ENCODE data around the gene ACAD11.

The ACAD11 gene

DNA sequence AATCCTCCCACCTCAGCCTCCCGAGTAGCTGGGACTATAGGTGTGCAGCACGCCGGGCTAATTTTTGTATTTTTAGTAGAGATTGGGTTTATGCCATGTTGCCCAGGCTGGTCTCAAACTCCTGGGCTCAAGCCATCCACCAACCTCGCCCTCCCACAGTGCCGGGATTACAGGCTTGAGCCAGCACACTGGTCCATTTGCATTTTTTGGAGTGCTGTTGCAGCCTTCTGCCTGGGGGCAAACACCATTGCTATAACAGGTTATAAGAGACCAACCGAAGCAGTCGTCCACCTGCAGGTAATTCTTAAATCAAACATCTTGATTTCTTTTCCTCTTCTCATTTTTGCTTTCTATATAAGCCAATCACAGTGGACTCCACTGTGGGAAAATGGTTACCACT, 34.8 kb downstream of the ACAD11 start (continued):
- TF ChIP-seq, protein P1, sequence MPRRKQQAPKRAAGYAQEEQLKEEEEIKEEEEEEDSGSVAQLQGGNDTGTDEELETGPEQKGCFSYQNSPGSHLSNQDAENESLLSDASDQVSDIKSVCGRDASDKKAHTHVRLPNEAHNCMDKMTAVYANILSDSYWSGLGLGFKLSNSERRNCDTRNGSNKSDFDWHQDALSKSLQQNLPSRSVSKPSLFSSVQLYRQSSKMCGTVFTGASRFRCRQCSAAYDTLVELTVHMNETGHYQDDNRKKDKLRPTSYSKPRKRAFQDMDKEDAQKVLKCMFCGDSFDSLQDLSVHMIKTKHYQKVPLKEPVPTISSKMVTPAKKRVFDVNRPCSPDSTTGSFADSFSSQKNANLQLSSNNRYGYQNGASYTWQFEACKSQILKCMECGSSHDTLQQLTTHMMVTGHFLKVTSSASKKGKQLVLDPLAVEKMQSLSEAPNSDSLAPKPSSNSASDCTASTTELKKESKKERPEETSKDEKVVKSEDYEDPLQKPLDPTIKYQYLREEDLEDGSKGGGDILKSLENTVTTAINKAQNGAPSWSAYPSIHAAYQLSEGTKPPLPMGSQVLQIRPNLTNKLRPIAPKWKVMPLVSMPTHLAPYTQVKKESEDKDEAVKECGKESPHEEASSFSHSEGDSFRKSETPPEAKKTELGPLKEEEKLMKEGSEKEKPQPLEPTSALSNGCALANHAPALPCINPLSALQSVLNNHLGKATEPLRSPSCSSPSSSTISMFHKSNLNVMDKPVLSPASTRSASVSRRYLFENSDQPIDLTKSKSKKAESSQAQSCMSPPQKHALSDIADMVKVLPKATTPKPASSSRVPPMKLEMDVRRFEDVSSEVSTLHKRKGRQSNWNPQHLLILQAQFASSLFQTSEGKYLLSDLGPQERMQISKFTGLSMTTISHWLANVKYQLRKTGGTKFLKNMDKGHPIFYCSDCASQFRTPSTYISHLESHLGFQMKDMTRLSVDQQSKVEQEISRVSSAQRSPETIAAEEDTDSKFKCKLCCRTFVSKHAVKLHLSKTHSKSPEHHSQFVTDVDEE (CRISPR knock-in tag; IDR thresholded peaks at IDR 0.05) = no peak

DNA sequence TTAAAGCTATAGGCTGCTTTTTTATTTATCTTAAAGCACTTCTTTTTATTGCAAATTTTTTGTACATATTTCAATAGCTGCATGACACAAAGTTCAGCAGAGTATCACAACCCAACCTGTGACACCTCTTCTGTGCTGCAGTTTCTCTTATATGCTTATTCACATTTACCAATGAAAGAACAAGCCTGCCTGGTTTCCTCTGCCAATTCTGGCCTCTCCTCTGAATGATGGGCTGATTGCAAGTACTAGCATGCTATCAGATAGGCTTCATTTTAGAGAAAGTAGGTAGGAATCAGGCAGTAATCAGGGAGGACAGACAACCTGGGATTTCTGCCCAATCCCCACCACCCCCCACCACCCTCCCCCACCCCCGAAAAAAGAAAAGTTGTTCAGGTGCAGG, 36.0 kb downstream of the ACAD11 start:
- ATAC-seq = no peak
- no peak for TF ChIP-seq SNAI2 (CRISPR knock-in tag; IDR thresholded peaks at IDR 0.05)
- TF ChIP-seq, protein P2, sequence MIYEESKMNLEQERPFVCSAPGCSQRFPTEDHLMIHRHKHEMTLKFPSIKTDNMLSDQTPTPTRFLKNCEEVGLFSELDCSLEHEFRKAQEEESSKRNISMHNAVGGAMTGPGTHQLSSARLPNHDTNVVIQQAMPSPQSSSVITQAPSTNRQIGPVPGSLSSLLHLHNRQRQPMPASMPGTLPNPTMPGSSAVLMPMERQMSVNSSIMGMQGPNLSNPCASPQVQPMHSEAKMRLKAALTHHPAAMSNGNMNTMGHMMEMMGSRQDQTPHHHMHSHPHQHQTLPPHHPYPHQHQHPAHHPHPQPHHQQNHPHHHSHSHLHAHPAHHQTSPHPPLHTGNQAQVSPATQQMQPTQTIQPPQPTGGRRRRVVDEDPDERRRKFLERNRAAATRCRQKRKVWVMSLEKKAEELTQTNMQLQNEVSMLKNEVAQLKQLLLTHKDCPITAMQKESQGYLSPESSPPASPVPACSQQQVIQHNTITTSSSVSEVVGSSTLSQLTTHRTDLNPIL (CRISPR knock-in tag; IDR thresholded peaks at IDR 0.05; ENCODE audit: low read depth) = no peak
- no peak for TF ChIP-seq ZFP30 (CRISPR knock-in tag; IDR thresholded peaks at IDR 0.05)
- TF ChIP-seq TOX (CRISPR knock-in tag; IDR thresholded peaks at IDR 0.05; ENCODE audit: borderline replicate concordance) = no peak

DNA sequence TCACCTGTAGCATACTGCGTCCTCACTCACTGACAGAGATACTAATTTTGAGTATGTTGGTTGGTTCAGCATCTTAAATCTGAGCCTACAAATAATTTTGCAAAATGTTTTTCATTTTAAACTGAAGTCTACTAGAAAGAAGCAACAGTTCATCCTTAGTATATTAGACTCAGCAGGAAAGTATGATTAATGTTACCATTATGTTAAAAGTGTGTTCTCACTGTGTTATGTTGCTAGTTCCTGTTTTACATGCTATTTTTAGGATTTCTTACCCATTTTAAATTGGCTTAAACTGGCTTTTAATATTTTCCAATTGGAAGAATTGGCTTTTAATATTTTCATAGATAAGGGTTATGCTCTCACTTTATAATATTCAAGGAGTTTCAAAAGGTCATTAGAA, 36.8 kb downstream of the ACAD11 start:
- ATAC-seq = no peak; the same call in 2 of the 3 replicates
- TF ChIP-seq ZNF8 (CRISPR knock-in tag; IDR thresholded peaks at IDR 0.05) (no peak), OSR1 (CRISPR knock-in tag; IDR thresholded peaks at IDR 0.05) (no peak), ZC3H10 (CRISPR knock-in tag; IDR thresholded peaks at IDR 0.05) (no peak), TCF4 (CRISPR knock-in tag; IDR thresholded peaks at IDR 0.05; ENCODE audit: borderline replicate concordance) (no peak), RARB (CRISPR knock-in tag; IDR thresholded peaks at IDR 0.05) (no peak), TOX (CRISPR knock-in tag; IDR thresholded peaks at IDR 0.05; ENCODE audit: borderline replicate concordance) (no peak), ZNF70 (CRISPR knock-in tag; IDR thresholded peaks at IDR 0.05) (no peak), GLIS3 (CRISPR knock-in tag; IDR thresholded peaks at IDR 0.05) (no peak), PPARA (CRISPR knock-in tag; IDR thresholded peaks at IDR 0.05; ENCODE audit: borderline replicate concordance) (no peak), ZFP3 (CRISPR knock-in tag; IDR thresholded peaks at IDR 0.05) (no peak)
- TF ChIP-seq, protein P1 (CRISPR knock-in tag; IDR thresholded peaks at IDR 0.05) = no peak
- TF ChIP-seq, protein P3, sequence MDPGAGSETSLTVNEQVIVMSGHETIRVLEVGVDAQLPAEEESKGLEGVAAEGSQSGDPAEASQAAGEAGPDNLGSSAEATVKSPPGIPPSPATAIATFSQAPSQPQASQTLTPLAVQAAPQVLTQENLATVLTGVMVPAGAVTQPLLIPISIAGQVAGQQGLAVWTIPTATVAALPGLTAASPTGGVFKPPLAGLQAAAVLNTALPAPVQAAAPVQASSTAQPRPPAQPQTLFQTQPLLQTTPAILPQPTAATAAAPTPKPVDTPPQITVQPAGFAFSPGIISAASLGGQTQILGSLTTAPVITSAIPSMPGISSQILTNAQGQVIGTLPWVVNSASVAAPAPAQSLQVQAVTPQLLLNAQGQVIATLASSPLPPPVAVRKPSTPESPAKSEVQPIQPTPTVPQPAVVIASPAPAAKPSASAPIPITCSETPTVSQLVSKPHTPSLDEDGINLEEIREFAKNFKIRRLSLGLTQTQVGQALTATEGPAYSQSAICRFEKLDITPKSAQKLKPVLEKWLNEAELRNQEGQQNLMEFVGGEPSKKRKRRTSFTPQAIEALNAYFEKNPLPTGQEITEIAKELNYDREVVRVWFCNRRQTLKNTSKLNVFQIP (CRISPR knock-in tag; IDR thresholded peaks at IDR 0.05; ENCODE audit: borderline replicate concordance, low read depth) = no peak

DNA sequence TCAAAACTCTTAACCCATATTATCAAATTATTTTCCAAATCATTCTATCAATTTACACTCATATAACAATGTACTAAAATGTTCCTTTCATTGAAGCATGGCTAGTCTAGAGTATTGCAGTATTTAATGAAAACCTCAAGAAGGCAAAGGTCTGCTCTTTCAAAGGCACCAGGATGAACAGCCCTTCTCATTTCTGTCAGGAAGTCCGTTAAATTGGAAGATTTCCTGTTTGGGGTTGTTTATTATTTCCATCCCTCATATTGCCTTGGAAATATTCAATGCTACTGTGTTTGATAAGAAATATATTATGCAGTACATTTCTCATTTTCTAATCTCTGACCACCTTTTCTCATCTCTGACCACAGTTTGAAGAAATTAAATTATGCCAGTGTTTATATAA, 37.5 kb downstream of the ACAD11 start:
- TF ChIP-seq SNAI2 (CRISPR knock-in tag; IDR thresholded peaks at IDR 0.05) (no peak), ESRRG (CRISPR knock-in tag; IDR thresholded peaks at IDR 0.05) (no peak), ZC3H10 (CRISPR knock-in tag; IDR thresholded peaks at IDR 0.05) (no peak), PPARA (CRISPR knock-in tag; IDR thresholded peaks at IDR 0.05; ENCODE audit: borderline replicate concordance) (no peak)
- TF ChIP-seq, protein P4, sequence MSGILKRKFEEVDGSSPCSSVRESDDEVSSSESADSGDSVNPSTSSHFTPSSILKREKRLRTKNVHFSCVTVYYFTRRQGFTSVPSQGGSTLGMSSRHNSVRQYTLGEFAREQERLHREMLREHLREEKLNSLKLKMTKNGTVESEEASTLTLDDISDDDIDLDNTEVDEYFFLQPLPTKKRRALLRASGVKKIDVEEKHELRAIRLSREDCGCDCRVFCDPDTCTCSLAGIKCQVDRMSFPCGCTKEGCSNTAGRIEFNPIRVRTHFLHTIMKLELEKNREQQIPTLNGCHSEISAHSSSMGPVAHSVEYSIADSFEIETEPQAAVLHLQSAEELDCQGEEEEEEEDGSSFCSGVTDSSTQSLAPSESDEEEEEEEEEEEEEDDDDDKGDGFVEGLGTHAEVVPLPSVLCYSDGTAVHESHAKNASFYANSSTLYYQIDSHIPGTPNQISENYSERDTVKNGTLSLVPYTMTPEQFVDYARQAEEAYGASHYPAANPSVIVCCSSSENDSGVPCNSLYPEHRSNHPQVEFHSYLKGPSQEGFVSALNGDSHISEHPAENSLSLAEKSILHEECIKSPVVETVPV (CRISPR knock-in tag; IDR thresholded peaks at IDR 0.05) = no peak
- TF ChIP-seq, protein P3 (CRISPR knock-in tag; IDR thresholded peaks at IDR 0.05; ENCODE audit: borderline replicate concordance, low read depth) = no peak
- no peak for ATAC-seq

All from SK-N-SH treated with all-trans-retinoic acid at 6 μM for 48 hours (cell line).